ENCODE data around the gene C1orf167. TPM values are rescaled to one million over a fixed set of nuclear protein-coding genes. Genes with fewer than 3 reads are reported as not detected.

Gene C1orf167
- total and polyA plus RNA-seq, 2 experiments from 2014 or later, result 1.7 to 2.2 TPM

GRCh38 chr1:11759791-11760190 lies 2.2 kb upstream of the C1orf167 start:
- no peaks in the 10 kb centered on the region for H3K36me3 ChIP-seq (ENCODE audit: insufficient read depth)
- no peaks in the 10 kb centered on the region; the same call in 2 of the 3 replicates for H3K36me3 Mint-ChIP-seq (ENCODE audit: low read depth)
- H3K4me3 ChIP-seq, result no peak overlapping the region
- no peak overlapping the region for H3K4me2 ChIP-seq
- no peak overlapping the region for H3K27ac ChIP-seq (ENCODE audit: low read depth)
- peaks cover 31% of the 10 kb centered on the region for H3K27me3 ChIP-seq (ENCODE audit: insufficient read depth)
- TF ChIP-seq NANOG (IDR thresholded peaks at IDR 0.05; ENCODE audit: borderline replicate concordance) (no peak), STAT1 (IDR thresholded peaks at IDR 0.05; ENCODE audit: unreplicated experiment) (no peak), POLR2AphosphoS5 (IDR thresholded peaks at IDR 0.05; ENCODE audit: low read depth) (no peak), ZNF331 (CRISPR knock-in tag; IDR thresholded peaks at IDR 0.05; ENCODE audit: low read depth) (no peak), ZNF114 (CRISPR knock-in tag; IDR thresholded peaks at IDR 0.05) (no peak), REST (IDR thresholded peaks at IDR 0.05; ENCODE audit: unreplicated experiment) (no peak), CREB1 (CRISPR knock-in tag; IDR thresholded peaks at IDR 0.05; ENCODE audit: low read depth) (no peak), EZH2 (IDR thresholded peaks at IDR 0.05; ENCODE audit: low read depth, unreplicated experiment) (no peak), JUNB (IDR thresholded peaks at IDR 0.05; ENCODE audit: unreplicated experiment) (no peak), EZH2phosphoT487 (IDR thresholded peaks at IDR 0.05; ENCODE audit: unreplicated experiment) (no peak)
- TF ChIP-seq, protein P1, sequence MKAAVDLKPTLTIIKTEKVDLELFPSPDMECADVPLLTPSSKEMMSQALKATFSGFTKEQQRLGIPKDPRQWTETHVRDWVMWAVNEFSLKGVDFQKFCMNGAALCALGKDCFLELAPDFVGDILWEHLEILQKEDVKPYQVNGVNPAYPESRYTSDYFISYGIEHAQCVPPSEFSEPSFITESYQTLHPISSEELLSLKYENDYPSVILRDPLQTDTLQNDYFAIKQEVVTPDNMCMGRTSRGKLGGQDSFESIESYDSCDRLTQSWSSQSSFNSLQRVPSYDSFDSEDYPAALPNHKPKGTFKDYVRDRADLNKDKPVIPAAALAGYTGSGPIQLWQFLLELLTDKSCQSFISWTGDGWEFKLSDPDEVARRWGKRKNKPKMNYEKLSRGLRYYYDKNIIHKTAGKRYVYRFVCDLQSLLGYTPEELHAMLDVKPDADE (IDR thresholded peaks at IDR 0.05), result no peak
- TF ChIP-seq, protein P2, sequence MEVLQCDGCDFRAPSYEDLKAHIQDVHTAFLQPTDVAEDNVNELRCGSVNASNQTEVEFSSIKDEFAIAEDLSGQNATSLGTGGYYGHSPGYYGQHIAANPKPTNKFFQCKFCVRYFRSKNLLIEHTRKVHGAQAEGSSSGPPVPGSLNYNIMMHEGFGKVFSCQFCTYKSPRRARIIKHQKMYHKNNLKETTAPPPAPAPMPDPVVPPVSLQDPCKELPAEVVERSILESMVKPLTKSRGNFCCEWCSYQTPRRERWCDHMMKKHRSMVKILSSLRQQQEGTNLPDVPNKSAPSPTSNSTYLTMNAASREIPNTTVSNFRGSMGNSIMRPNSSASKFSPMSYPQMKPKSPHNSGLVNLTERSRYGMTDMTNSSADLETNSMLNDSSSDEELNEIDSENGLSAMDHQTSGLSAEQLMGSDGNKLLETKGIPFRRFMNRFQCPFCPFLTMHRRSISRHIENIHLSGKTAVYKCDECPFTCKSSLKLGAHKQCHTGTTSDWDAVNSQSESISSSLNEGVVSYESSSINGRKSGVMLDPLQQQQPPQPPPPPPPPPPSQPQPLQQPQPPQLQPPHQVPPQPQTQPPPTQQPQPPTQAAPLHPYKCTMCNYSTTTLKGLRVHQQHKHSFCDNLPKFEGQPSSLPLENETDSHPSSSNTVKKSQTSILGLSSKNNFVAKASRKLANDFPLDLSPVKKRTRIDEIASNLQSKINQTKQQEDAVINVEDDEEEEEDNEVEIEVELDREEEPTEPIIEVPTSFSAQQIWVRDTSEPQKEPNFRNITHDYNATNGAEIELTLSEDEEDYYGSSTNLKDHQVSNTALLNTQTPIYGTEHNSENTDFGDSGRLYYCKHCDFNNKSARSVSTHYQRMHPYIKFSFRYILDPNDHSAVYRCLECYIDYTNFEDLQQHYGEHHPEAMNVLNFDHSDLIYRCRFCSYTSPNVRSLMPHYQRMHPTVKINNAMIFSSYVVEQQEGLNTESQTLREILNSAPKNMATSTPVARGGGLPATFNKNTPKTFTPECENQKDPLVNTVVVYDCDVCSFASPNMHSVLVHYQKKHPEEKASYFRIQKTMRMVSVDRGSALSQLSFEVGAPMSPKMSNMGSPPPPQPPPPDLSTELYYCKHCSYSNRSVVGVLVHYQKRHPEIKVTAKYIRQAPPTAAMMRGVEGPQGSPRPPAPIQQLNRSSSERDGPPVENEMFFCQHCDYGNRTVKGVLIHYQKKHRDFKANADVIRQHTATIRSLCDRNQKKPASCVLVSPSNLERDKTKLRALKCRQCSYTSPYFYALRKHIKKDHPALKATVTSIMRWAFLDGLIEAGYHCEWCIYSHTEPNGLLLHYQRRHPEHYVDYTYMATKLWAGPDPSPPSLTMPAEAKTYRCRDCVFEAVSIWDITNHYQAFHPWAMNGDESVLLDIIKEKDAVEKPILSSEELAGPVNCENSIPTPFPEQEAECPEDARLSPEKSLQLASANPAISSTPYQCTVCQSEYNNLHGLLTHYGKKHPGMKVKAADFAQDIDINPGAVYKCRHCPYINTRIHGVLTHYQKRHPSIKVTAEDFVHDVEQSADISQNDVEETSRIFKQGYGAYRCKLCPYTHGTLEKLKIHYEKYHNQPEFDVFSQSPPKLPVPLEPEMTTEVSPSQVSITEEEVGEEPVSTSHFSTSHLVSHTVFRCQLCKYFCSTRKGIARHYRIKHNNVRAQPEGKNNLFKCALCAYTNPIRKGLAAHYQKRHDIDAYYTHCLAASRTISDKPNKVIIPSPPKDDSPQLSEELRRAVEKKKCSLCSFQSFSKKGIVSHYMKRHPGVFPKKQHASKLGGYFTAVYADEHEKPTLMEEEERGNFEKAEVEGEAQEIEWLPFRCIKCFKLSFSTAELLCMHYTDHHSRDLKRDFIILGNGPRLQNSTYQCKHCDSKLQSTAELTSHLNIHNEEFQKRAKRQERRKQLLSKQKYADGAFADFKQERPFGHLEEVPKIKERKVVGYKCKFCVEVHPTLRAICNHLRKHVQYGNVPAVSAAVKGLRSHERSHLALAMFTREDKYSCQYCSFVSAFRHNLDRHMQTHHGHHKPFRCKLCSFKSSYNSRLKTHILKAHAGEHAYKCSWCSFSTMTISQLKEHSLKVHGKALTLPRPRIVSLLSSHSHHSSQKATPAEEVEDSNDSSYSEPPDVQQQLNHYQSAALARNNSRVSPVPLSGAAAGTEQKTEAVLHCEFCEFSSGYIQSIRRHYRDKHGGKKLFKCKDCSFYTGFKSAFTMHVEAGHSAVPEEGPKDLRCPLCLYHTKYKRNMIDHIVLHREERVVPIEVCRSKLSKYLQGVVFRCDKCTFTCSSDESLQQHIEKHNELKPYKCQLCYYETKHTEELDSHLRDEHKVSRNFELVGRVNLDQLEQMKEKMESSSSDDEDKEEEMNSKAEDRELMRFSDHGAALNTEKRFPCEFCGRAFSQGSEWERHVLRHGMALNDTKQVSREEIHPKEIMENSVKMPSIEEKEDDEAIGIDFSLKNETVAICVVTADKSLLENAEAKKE (CRISPR knock-in tag; IDR thresholded peaks at IDR 0.05), result no peak
- TF ChIP-seq, protein P3, sequence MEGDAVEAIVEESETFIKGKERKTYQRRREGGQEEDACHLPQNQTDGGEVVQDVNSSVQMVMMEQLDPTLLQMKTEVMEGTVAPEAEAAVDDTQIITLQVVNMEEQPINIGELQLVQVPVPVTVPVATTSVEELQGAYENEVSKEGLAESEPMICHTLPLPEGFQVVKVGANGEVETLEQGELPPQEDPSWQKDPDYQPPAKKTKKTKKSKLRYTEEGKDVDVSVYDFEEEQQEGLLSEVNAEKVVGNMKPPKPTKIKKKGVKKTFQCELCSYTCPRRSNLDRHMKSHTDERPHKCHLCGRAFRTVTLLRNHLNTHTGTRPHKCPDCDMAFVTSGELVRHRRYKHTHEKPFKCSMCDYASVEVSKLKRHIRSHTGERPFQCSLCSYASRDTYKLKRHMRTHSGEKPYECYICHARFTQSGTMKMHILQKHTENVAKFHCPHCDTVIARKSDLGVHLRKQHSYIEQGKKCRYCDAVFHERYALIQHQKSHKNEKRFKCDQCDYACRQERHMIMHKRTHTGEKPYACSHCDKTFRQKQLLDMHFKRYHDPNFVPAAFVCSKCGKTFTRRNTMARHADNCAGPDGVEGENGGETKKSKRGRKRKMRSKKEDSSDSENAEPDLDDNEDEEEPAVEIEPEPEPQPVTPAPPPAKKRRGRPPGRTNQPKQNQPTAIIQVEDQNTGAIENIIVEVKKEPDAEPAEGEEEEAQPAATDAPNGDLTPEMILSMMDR (conservative IDR thresholded peaks at IDR 0.05; ENCODE audit: low read depth in 2 of 2), result no peak
- no peak overlapping the region for H3K4me3 Mint-ChIP-seq
- DNase-seq (ENCODE audit: low spot score) (no peak), ATAC-seq (no peak)
- no peak overlapping the region for H3K27ac Mint-ChIP-seq
- no peak overlapping the region for H2AFZ ChIP-seq
- no peaks in the 10 kb centered on the region for H4K20me1 ChIP-seq (replicated peaks; ENCODE audit: insufficient read depth)
- H3K9me3 Mint-ChIP-seq, result peaks cover 22% of the 10 kb centered on the region
- H3K9me2 ChIP-seq (ENCODE audit: insufficient read depth), result no peaks in the 10 kb centered on the region
- peaks cover 5% of the 10 kb centered on the region; the same call in 1 of the 2 replicates for H3F3A ChIP-seq (replicated peaks; ENCODE audit: low read depth)
- no peaks in the 10 kb centered on the region for H3K79me2 ChIP-seq (replicated peaks; ENCODE audit: insufficient read depth)
- H3K4me1 Mint-ChIP-seq, result peaks cover 14% of the 10 kb centered on the region
- peaks cover 41% of the 10 kb centered on the region for H3K27me3 Mint-ChIP-seq (ENCODE audit: insufficient read depth, low read depth, poor library complexity)
- H3K4me1 ChIP-seq (ENCODE audit: insufficient read depth), result peaks cover 5% of the 10 kb centered on the region; the same call in 1 of the 2 replicates
